Heart right ventricle (tissue), 16 donors: ENCODE data around the gene R3HCC1L. TPM values are rescaled to one million over a fixed set of nuclear protein-coding genes. Genes with fewer than 3 reads are reported as not detected.

Source experiments
- ATAC-seq, 8 donors: fragments of 200-7000 bp; cut with Tn5 transposase; one replicate each; pipeline ENCODE4 v1.9.1; 2020; ENCODE audit warnings: mild to moderate bottlenecking in 8 of 8, moderate library complexity in 8 of 8, moderate number of reproducible peaks in 1 of 8
- DNase-seq, 2 donors: peaks; one replicate each; pipeline ENCODE4 v3.0.0-alpha.2; 2020
- H3K27ac ChIP-seq, 10 donors: fragments of 200-600 bp; sonication (generic) in 2 of 10; one replicate each; pipeline versions ENCODE4 v1.5.0 to v1.8.0; 2020 to 2022; ENCODE audit warnings: mild to moderate bottlenecking in 3 of 10
- H3K27me3 ChIP-seq, 7 donors: fragments of 200-600 bp; one replicate each; pipeline ENCODE4 v1.8.0; 2021 to 2022; ENCODE audit warnings: mild to moderate bottlenecking in 2 of 7
- H3K36me3 ChIP-seq, 9 donors: fragments of 200-600 bp; sonication (generic) in 1 of 9; one replicate each; pipeline versions ENCODE4 v1.5.0 to v1.8.0; 2020 to 2022; ENCODE audit warnings: mild to moderate bottlenecking in 2 of 9
- H3K4me1 ChIP-seq, 9 donors: fragments of 200-600 bp; sonication (generic) in 1 of 9; one replicate each; pipeline versions ENCODE4 v1.5.0 to v1.8.0; 2020 to 2022; ENCODE audit warnings: mild to moderate bottlenecking in 4 of 9
- H3K4me3 ChIP-seq, 10 donors: fragments of 200-600 bp; sonication (generic) in 2 of 10; one replicate each; pipeline versions ENCODE4 v1.5.0 to v1.8.0; 2020 to 2022; ENCODE audit warnings: mild to moderate bottlenecking in 7 of 10, moderate library complexity in 2 of 10
- H3K9me3 ChIP-seq, 11 donors: fragments of 200-600 bp in 10 of 11; sonication (generic) in 2 of 11; one replicate each; pipeline versions ENCODE4 v1.5.0 to v1.8.0; 2013 to 2022; ENCODE audit warnings: mild to moderate bottlenecking in 2 of 11, control low read depth in 1 of 11, moderate library complexity in 1 of 11
- WGBS, 2 donors: extraction: QIAGEN DNeasy Blood & Tissue Kit; methylation state at CpG; one replicate each; pipeline ENCODE4 v1.1.7; 2013; ENCODE audit warnings: inconsistent platforms in 1 of 2; 5-methylcytosine and 5-hydroxymethylcytosine counted together
- intact Hi-C, 10 donors: fragments of 100-400 bp; cut with DNase I; formaldehyde crosslinking; loops; one replicate each; pipeline versions ENCODE4 v1.11.1 to v1.14.2; 2022
- polyA plus RNA-seq, 2 donors: library from polyadenylated mRNA; stranded (reverse); fragments of 200-250 nt; gene quantifications; one replicate each; pipeline ENCODE4 v1.2.3, GENCODE V29; 2013
- total RNA-seq, 10 donors: library from RNA; stranded (reverse); fragmentation: NEBNext Ultra II Directional in 3 of 10; extraction: Animal tissue kit (Norgen Biotek cat#: 25700) in 3 of 10; gene quantifications; one replicate each; pipeline versions ENCODE4 v1.2.1 to v1.2.4, GENCODE V29; 2021 to 2023
- TF ChIP-seq, protein P1 (sequence below), 9 donors: fragments of 200-600 bp; sonication (generic) in 2 of 9; IDR thresholded peaks; one replicate each; pipeline versions ENCODE4 v1.5.0 to v1.8.0; 2021 to 2022; ENCODE audit warnings: antibody characterized with exemption in 9 of 9, mild to moderate bottlenecking in 5 of 9, moderate library complexity in 1 of 9
- donor health status: Arrhythmogenic right ventricular cardiomyopathy.
- donor health status: ischemic (EF 13 %, LVEDD 7.1; RV severe dilation, severe dysfunction).
- donor health status: healthy with polysubstance abuse.
- donor health status: DM: no; HTN: yes; CAD: no.
- donor health status: DM: no; HTN: no; CAD: no.
- donor health status: ischemic (EF 25% LVEDD 6.9; RV normal size, moderate dysfunction).
- donor health status: ischemic (EF 25% LVEDD 5.7; RV mildly dilated, moderate dysfunction).
- donor health status: healthy.
- donor health status: DM: yes; HTN: yes; CAD: no.
- donor health status: Ischemic cardiomyopathy.
- donor health status: ischemic (EF 35%, LVEDD 5.7; RV mildly dilated, moderate dysfunction).
- donor health status: nonischemic (EF 11% LVEDD 7.7; RV severe dilation, severe dysfunction).
- donor health status: DM: yes; HTN: yes; CAD: no.
- donor health status: PGD.
- donor health status: ischemic (EF 29% LVEDD 5.4; RV normal size, mild dysfunction).
- donor health status: nonischemic (EF 23%, LVEDD 6.1; RV moderate dilation, normal function).

R3HCC1L gene
- total and polyA plus RNA-seq, 12 donors, result 3.3 to 6.9 (median 5.2) TPM

GRCh38 chr10:98292971-98293370 lies 158.5 kb downstream of the R3HCC1L start:
- H3K4me1 ChIP-seq, result peaks cover 4 to 46% (median 28%) of the 10 kb centered on the region in 9 donors
- intact Hi-C loops, result no loop called here
- no peak overlapping the region for H3K4me3 ChIP-seq
- WGBS, 2 donors, result 51 to 61% methylated on average over 4 of the region's 4 CpGs
- H3K27me3 ChIP-seq, result peaks cover 0 to 9% (median 0%) of the 10 kb centered on the region in 7 donors
- TF ChIP-seq, protein P1, sequence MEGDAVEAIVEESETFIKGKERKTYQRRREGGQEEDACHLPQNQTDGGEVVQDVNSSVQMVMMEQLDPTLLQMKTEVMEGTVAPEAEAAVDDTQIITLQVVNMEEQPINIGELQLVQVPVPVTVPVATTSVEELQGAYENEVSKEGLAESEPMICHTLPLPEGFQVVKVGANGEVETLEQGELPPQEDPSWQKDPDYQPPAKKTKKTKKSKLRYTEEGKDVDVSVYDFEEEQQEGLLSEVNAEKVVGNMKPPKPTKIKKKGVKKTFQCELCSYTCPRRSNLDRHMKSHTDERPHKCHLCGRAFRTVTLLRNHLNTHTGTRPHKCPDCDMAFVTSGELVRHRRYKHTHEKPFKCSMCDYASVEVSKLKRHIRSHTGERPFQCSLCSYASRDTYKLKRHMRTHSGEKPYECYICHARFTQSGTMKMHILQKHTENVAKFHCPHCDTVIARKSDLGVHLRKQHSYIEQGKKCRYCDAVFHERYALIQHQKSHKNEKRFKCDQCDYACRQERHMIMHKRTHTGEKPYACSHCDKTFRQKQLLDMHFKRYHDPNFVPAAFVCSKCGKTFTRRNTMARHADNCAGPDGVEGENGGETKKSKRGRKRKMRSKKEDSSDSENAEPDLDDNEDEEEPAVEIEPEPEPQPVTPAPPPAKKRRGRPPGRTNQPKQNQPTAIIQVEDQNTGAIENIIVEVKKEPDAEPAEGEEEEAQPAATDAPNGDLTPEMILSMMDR (IDR thresholded peaks at IDR 0.05), result no peak
- no peak for DNase-seq
- H3K9me3 ChIP-seq, result no peaks in the 10 kb centered on the region
- ATAC-seq, result peak in 5 of 8 donors; percentile 28 to 61 (median 60)
- peak overlapping the region in 2 of 10 donors; percentile 19 to 42 for H3K27ac ChIP-seq
- no peaks in the 10 kb centered on the region for H3K36me3 ChIP-seq

GRCh38 chr10:98293550-98294269 lies 159.3 kb downstream of the R3HCC1L start:
- Histone ChIP-seq H3K9me3 (no peaks in the 10 kb centered on the region), H3K27me3 (peaks cover 0 to 9% (median 0%) of the 10 kb centered on the region in 7 donors), H3K4me3 (no peak overlapping the region), H3K36me3 (no peaks in the 10 kb centered on the region), H3K27ac (peak overlapping the region in 3 of 10 donors; percentile 12 to 42 (median 19)), H3K4me1 (peaks cover 4 to 46% (median 28%) of the 10 kb centered on the region in 9 donors)
- DNase-seq, result peak; percentile 32 to 60
- TF ChIP-seq, protein P1 (IDR thresholded peaks at IDR 0.05), result no peak
- 42 to 55% methylated on average over 8 of the region's 8 CpGs for WGBS, 2 donors
- peak; percentile 13 to 89 (median 74) for ATAC-seq
- intact Hi-C loops, result no loop called here

GRCh38 chr10:98294270-98294627 lies 159.8 kb downstream of the R3HCC1L start:
- no peak overlapping the region for H3K4me3 ChIP-seq
- no peak overlapping the region for H3K27ac ChIP-seq
- intact Hi-C loops, result no loop called here
- TF ChIP-seq, protein P1 (IDR thresholded peaks at IDR 0.05), result no peak
- peak in 3 of 8 donors; percentile 9 to 11 (median 11) for ATAC-seq
- no peaks in the 10 kb centered on the region for H3K9me3 ChIP-seq
- WGBS, 2 donors, result 45 to 65% methylated on average over 3 of the region's 3 CpGs
- peaks cover 0 to 11% (median 0%) of the 10 kb centered on the region in 7 donors for H3K27me3 ChIP-seq
- no peak for DNase-seq
- H3K4me1 ChIP-seq, result peaks cover 4 to 46% (median 28%) of the 10 kb centered on the region in 9 donors
- no peaks in the 10 kb centered on the region for H3K36me3 ChIP-seq

Other genes with a start within 250 kb of the R3HCC1L start
- 10 to 100 TPM in 1 of 10 donors, 1 to 10 TPM in 6, under 1 TPM in 3; 0.61 to 12.4 (median 1.4) TPM for gene CRTAC1, start 104.0 kb upstream of the R3HCC1L start, total RNA-seq
- 1 to 10 TPM in 1 of 2 donors, under 1 TPM in 1; 0.22 to 2.1 TPM for gene CRTAC1, start 104.0 kb upstream of the R3HCC1L start, polyA plus RNA-seq
- gene LOXL4, start 133.5 kb downstream of the R3HCC1L start, total RNA-seq, result 10 to 100 TPM in 1 of 10 donors, 1 to 10 TPM in 8, under 1 TPM in 1; 0.72 to 13.5 (median 1.9) TPM
- gene LOXL4, start 133.5 kb downstream of the R3HCC1L start, polyA plus RNA-seq, result 1 to 10 TPM; 1.7 to 5.6 TPM